GM12878 (cell line): ENCODE results near the gene CA5A. TPM values are rescaled to one million over a fixed set of nuclear protein-coding genes. Genes with fewer than 3 reads are reported as not detected.

Experiments used
- ATAC-seq: fragments of 200-7000 bp; cut with Tn5 transposase; 3 replicates; pipeline ENCODE4 v1.9.1; 2020; ENCODE audit warnings: mild to moderate bottlenecking, moderate library complexity
- BruUV-seq: library from RNA; stranded (reverse); fragments of 400-500 nt; replicated peaks from 2 replicates; lab custom pipeline; 2021; lab: Mats Ljungman, UMichigan
- CTCF ChIA-PET: fragments of 300-600 bp; sonication (Branson Sonifier 250); formaldehyde crosslinking; extraction: SDS; loops from one replicate; lab custom pipeline; 2021; ENCODE audit warnings: inconsistent platforms; lab: Yijun Ruan, JAX
- POLR2A ChIA-PET: fragments of 350-600 bp; formaldehyde crosslinking; extraction: SDS; loops from one replicate; lab custom pipeline; 2021; ENCODE audit warnings: inconsistent platforms; lab: Charles Lee
- RAD21 ChIA-PET: fragments of 300-600 bp; sonication (Branson Sonifier 250); formaldehyde crosslinking; loops from one replicate; lab custom pipeline; 2023; ENCODE audit warnings: antibody characterized with exemption; ENCODE audit not compliant: unreplicated experiment; lab: Charles Lee
- SMC1A ChIA-PET: fragments of 300-600 bp; sonication (Branson Sonifier 250); formaldehyde crosslinking; loops from one replicate; lab custom pipeline; 2023; ENCODE audit not compliant: unreplicated experiment, uncharacterized antibody; lab: Charles Lee
- DNase-seq: peaks from one replicate; pipeline ENCODE4 v3.0.0-alpha.2; 2011; ENCODE audit warnings: low read depth, low spot score
- FAIRE-seq: peaks from 3 replicates; lab custom pipeline; 2011; peaks lifted over from hg19 to GRCh38; lab: Jason Lieb, UNC
- H2AFZ ChIP-seq: 2 replicates; pipeline ENCODE4 v1.6.0; 2011; ENCODE audit warnings: low read depth, low read length, control low read depth; ENCODE audit not compliant: control insufficient read depth
- H3K27ac ChIP-seq: 2 replicates; pipeline ENCODE4 v1.5.1; 2011; ENCODE audit warnings: control low read depth; ENCODE audit not compliant: control insufficient read depth, insufficient read depth
- H3K27me3 ChIP-seq, 2 experiments: replicated peaks in 1 of 2; 2 replicates each; pipeline versions ENCODE4 v1.6.0 to v1.6.1; 2011; ENCODE audit warnings: low read length in 1 of 2; ENCODE audit not compliant: control insufficient read depth in 2 of 2, insufficient read depth in 2 of 2
- H3K36me3 ChIP-seq, 2 experiments: 2 replicates each; pipeline ENCODE4 v1.5.1; 2011; ENCODE audit warnings: low read length in 1 of 2; ENCODE audit not compliant: control insufficient read depth in 2 of 2, insufficient read depth in 2 of 2
- H3K4me1 ChIP-seq: 2 replicates; pipeline ENCODE4 v1.6.1; 2011; ENCODE audit warnings: mild to moderate bottlenecking, low read length, moderate library complexity, mixed read lengths; ENCODE audit not compliant: control insufficient read depth, insufficient read depth
- H3K4me2 ChIP-seq: 2 replicates; pipeline ENCODE4 v1.6.0; 2011; ENCODE audit warnings: control low read depth; ENCODE audit not compliant: control insufficient read depth, insufficient read depth
- H3K4me3 ChIP-seq: fragments of 200-600 bp; sonication (generic); 2 replicates; pipeline ENCODE4 v1.5.1; 2016
- H3K79me2 ChIP-seq: 2 replicates; pipeline ENCODE4 v1.6.0; 2011; ENCODE audit warnings: low read length; ENCODE audit not compliant: control insufficient read depth, insufficient read depth
- H3K9ac ChIP-seq: 2 replicates; pipeline ENCODE4 v1.8.0; 2011; ENCODE audit warnings: low read length, control low read depth, mixed read lengths; ENCODE audit not compliant: control insufficient read depth, insufficient read depth
- H3K9me3 ChIP-seq: replicated peaks from 3 replicates; pipeline ENCODE4 v1.5.1; 2011; ENCODE audit warnings: mild to moderate bottlenecking, low read length; ENCODE audit not compliant: control insufficient read depth, insufficient read depth
- H4K20me1 ChIP-seq: 2 replicates; pipeline ENCODE4 v1.6.0; 2011; ENCODE audit not compliant: control insufficient read depth, insufficient read depth
- CTCF ChIP-seq, 3 experiments: IDR thresholded peaks in 2 of 3; conservative IDR thresholded peaks in 1 of 3; 2 replicates each; pipeline ENCODE4 v1.5.1; 2011; ENCODE audit warnings: low read depth in 3 of 3, low read length in 3 of 3, mild to moderate bottlenecking in 3 of 3, control low read depth in 2 of 3, moderate library complexity in 2 of 3, inconsistent platforms in 1 of 3, mixed read lengths in 1 of 3; ENCODE audit not compliant: control insufficient read depth in 2 of 3, insufficient read depth in 1 of 3; ENCODE audit errors: extremely low read depth in 1 of 3
- RAD21 ChIP-seq: IDR thresholded peaks from 2 replicates; pipeline ENCODE4 v1.6.1; 2011; ENCODE audit warnings: mild to moderate bottlenecking, low read depth, low read length, moderate library complexity; ENCODE audit not compliant: insufficient read depth
- STAT3 ChIP-seq: IDR thresholded peaks from 2 replicates; pipeline ENCODE4 v1.6.1; 2011; ENCODE audit warnings: low read depth, low read length, improper control_type of control experiment
- ZBTB11 ChIP-seq: fragments of 450-650 bp; formaldehyde crosslinking; IDR thresholded peaks from 2 replicates; pipeline ENCODE4 v1.5.0; 2022; ENCODE audit warnings: mild to moderate bottlenecking, missing genetic modification characterization
- ZNF384 ChIP-seq: IDR thresholded peaks from 2 replicates; pipeline ENCODE4 v1.6.1; 2012; ENCODE audit warnings: low read depth, mild to moderate bottlenecking, low read length, improper control_type of control experiment, borderline replicate concordance
- WGBS: methylation state at CpG from one replicate; pipeline ENCODE4 v1.1.6; 2016; ENCODE audit warnings: low lambda C conversion rate; ENCODE audit not compliant: insufficient replicate concordance, insufficient coverage; ENCODE audit errors: missing lambda C conversion rate; 5-methylcytosine and 5-hydroxymethylcytosine counted together
- in situ Hi-C: fragments of 300-500 bp; cut with MboI; formaldehyde crosslinking; loops from 9 replicates; pipeline ENCODE4 v1.14.3; 2018; ENCODE audit warnings: mixed read lengths
- intact Hi-C: fragments of 100-400 bp; cut with micrococcal nuclease; formaldehyde crosslinking; loops from one replicate; pipeline ENCODE4 v1.14.2; 2022; ENCODE audit not compliant: unreplicated experiment
- polyA plus RNA-seq, 11 experiments: library from polyadenylated mRNA; depleted of rRNA in 4 of 11; unstranded in 6 of 11; stranded (reverse) in 5 of 11; fragments of >200 nt; fragmentation: Nextera tagmentation in 4 of 11; fragmentation: Illumina TruSeq in 1 of 11; extraction: Ambion mirVana in 4 of 11; extraction: Trizol in 1 of 11; gene quantifications; 1 replicate in 1 of 11; 2 replicates in 10 of 11; pipeline versions ENCODE4 v1.2.1 to v1.2.3, GENCODE V29; 2011 to 2016; ENCODE audit warnings: inconsistent platforms in 2 of 11, missing spikeins in 2 of 11, low read depth in 1 of 11
- total RNA-seq, 4 experiments: library from RNA; depleted of rRNA in 3 of 4; stranded (reverse); fragments of >200 nt in 3 of 4; fragmentation: Illumina TruSeq in 1 of 4; extraction: Trizol in 1 of 4; gene quantifications; 2 replicates each; pipeline versions ENCODE4 v1.2.1 to v1.2.3, GENCODE V29; 2013 to 2021
- TF ChIP-seq, protein P1 (sequence below): fragments of 450-650 bp; formaldehyde crosslinking; IDR thresholded peaks from 2 replicates; pipeline ENCODE4 v1.4.0; 2020; ENCODE audit warnings: mild to moderate bottlenecking, moderate library complexity

The CA5A gene
- total and polyA plus RNA-seq, 10 of the 15 experiments (the other 5 are each of a cell fraction or from before 2014, with no cell fraction given) = not detected

GRCh38 chr16:87930456-87930855 is 5.9 kb downstream of the CA5A start:
- FAIRE-seq = no peak
- ATAC-seq = peak; percentile 37
- Histone ChIP-seq H3K4me2 (no peak overlapping the region), H3K79me2 (no peaks in the 10 kb centered on the region), H4K20me1 (no peaks in the 10 kb centered on the region), H3K9me3 (no peaks in the 10 kb centered on the region), H3K4me3 (no peak overlapping the region), H3K36me3 (no peaks in the 10 kb centered on the region), H3K27me3 (peaks cover 0 to 1% of the 10 kb centered on the region in 2 experiments; a peak in 1 of 4 replicates), H3K9ac (no peak overlapping the region), H3K4me1 (peaks cover 7% of the 10 kb centered on the region), H2AFZ (no peak overlapping the region), H3K27ac (no peak overlapping the region)
- TF ChIP-seq STAT3 (no peak), ZBTB11 (no peak), RAD21 (0 out of 2 replicates have a peak, but pooled peaks have one; percentile 32), ZNF384 (peak; percentile 71), CTCF (IDR thresholded peaks at IDR 0.05 in 2 of 3, conservative IDR thresholded peaks at IDR 0.05 in 1 of 3; ENCODE audit: control insufficient read depth in 2 of 3, extremely low read depth in 1 of 3, insufficient read depth in 1 of 3, low read depth in 3 of 3, low read length in 3 of 3) (peak; percentile 17 to 36 (median 28); a peak in 3 of 6 replicates)
- TF ChIP-seq, protein P1, sequence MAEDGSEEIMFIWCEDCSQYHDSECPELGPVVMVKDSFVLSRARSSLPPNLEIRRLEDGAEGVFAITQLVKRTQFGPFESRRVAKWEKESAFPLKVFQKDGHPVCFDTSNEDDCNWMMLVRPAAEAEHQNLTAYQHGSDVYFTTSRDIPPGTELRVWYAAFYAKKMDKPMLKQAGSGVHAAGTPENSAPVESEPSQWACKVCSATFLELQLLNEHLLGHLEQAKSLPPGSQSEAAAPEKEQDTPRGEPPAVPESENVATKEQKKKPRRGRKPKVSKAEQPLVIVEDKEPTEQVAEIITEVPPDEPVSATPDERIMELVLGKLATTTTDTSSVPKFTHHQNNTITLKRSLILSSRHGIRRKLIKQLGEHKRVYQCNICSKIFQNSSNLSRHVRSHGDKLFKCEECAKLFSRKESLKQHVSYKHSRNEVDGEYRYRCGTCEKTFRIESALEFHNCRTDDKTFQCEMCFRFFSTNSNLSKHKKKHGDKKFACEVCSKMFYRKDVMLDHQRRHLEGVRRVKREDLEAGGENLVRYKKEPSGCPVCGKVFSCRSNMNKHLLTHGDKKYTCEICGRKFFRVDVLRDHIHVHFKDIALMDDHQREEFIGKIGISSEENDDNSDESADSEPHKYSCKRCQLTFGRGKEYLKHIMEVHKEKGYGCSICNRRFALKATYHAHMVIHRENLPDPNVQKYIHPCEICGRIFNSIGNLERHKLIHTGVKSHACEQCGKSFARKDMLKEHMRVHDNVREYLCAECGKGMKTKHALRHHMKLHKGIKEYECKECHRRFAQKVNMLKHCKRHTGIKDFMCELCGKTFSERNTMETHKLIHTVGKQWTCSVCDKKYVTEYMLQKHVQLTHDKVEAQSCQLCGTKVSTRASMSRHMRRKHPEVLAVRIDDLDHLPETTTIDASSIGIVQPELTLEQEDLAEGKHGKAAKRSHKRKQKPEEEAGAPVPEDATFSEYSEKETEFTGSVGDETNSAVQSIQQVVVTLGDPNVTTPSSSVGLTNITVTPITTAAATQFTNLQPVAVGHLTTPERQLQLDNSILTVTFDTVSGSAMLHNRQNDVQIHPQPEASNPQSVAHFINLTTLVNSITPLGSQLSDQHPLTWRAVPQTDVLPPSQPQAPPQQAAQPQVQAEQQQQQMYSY (CRISPR knock-in tag) = no peak
- CTCF ChIA-PET = no interaction called here
- in situ Hi-C loops = no loop called here
- SMC1A ChIA-PET = no interaction called here
- DNase-seq = no peak
- no TSS peak for BruUV-seq
- WGBS = 13% methylated on average over 11 of the region's 11 CpGs
- POLR2A ChIA-PET = interaction anchor here (0.7 kb wide), 1 partner anchor 790 kb away, joined by 4 read pairs; no protein-coding TSS in a partner anchor
- intact Hi-C loops = no loop called here
- RAD21 ChIA-PET = no interaction called here
